Measurements from ENCODE around the gene GPR35. TPM values are rescaled to one million over a fixed set of nuclear protein-coding genes. Genes with fewer than 3 reads are reported as not detected.
"Not testable (repeated sequence)": the region's sequence is repeated elsewhere in the genome, so short reads cannot be mapped to it uniquely, and the experiment has no call there.

Gene GPR35
- total and polyA plus RNA-seq, 5 donors, result 0.53 to 1.4 (median 0.84) TPM

GRCh38 chr2:240604291-240604938 lies 20.9 kb upstream of the GPR35 start:
- intact Hi-C loops (cut with DNase I), result no loop called here
- H3K27ac ChIP-seq (ENCODE audit: low read length), result no peak overlapping the region
- H3K4me3 ChIP-seq (ENCODE audit: low read length), result no peak overlapping the region
- no peaks in the 10 kb centered on the region for H3K27me3 ChIP-seq (ENCODE audit: control insufficient read depth, insufficient read depth)
- DNase-seq (peak; percentile 87 to 92 (median 91)), ATAC-seq (peak; percentile 80 to 85)
- WGBS, result 24% methylated on average over 11 of the region's 11 CpGs
- H3K9me3 ChIP-seq (ENCODE audit: control insufficient read depth, low read length), result no peaks in the 10 kb centered on the region
- H3K4me1 ChIP-seq (ENCODE audit: control insufficient read depth, insufficient read depth, low read length), result no peaks in the 10 kb centered on the region

- H3K4me1 ChIP-seq (ENCODE audit: control insufficient read depth, insufficient read depth, low read length), result no peaks in the 10 kb centered on the region
- 85% methylated on average over 19 of the region's 19 CpGs for WGBS
Measured at GRCh38 chr2:240604939-240605716, 20.2 kb upstream of the GPR35 start.

DNA sequence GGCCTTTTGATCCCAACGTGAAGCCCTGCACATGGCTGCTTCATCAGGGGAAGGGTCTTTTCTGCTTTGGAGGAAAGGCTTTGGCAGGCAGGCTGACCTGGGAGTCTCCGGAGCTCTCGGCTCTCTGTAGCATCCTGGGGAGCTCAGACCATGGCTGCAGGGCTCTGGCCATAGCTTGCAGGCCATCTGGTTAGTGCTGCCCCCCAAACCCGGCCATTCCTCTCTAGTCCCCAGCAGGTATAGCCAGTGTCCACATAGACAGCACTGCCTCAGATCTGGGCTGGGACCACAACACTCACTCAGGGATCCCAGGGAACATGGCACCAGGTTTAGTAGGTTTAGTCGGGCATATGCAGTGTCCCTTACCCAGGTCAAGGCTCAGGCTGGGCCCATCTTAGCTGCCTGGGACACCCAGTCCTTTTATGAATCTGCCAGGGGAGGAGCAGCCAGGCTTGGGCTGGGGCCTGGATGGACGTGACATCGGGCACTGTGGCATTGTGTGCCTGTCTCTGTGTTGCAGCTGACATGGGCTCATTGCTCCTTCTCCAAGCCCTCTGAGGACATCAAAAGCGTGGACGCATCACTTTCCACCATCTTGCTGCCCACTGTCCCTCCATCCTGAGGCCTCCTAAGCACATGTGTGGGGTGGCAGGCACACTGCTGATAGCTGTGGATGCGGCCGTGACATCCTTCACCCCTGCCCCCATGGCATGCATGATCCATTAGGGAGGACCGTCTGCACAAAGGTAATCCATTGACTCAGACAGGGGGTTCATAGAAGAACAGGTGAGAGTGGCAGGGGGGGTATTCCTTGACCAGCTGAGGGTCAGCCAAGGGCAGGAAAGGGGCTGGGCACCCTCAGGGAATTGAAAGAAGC lies 19.2 kb upstream of the GPR35 start:
- H3K27me3 ChIP-seq (ENCODE audit: control insufficient read depth, insufficient read depth), result no peaks in the 10 kb centered on the region
- H3K4me3 ChIP-seq (ENCODE audit: low read length), result no peak overlapping the region
- peak in 1 of 3 donors; percentile 19 for DNase-seq
- no peaks in the 10 kb centered on the region for H3K4me1 ChIP-seq (ENCODE audit: control insufficient read depth, insufficient read depth, low read length)
- ATAC-seq, result no peak
- H3K27ac ChIP-seq (ENCODE audit: low read length), result no peak overlapping the region
- no peaks in the 10 kb centered on the region for H3K9me3 ChIP-seq (ENCODE audit: control insufficient read depth, low read length)
- intact Hi-C loops (cut with DNase I), result no loop called here
- WGBS, result 87% methylated on average over 12 of the region's 12 CpGs

More at GRCh38 chr2:240604939-240605716, 20.2 kb upstream of the GPR35 start:
- ATAC-seq (peak in 1 of 2 donors; percentile 3), DNase-seq (peak in 2 of 3 donors; percentile 10 to 56)
- H3K9me3 ChIP-seq (ENCODE audit: control insufficient read depth, low read length), result no peaks in the 10 kb centered on the region
- H3K27me3 ChIP-seq (ENCODE audit: control insufficient read depth, insufficient read depth), result no peaks in the 10 kb centered on the region
- H3K4me3 ChIP-seq (ENCODE audit: low read length), result no peak overlapping the region
- H3K27ac ChIP-seq (ENCODE audit: low read length), result no peak overlapping the region
- intact Hi-C loops (cut with DNase I), result no loop called here

- intact Hi-C loops (cut with DNase I), result no loop called here
- H3K27ac ChIP-seq (ENCODE audit: low read length), result no peak overlapping the region
Measured at GRCh38 chr2:240611601-240612210, 13.6 kb upstream of the GPR35 start.

DNA sequence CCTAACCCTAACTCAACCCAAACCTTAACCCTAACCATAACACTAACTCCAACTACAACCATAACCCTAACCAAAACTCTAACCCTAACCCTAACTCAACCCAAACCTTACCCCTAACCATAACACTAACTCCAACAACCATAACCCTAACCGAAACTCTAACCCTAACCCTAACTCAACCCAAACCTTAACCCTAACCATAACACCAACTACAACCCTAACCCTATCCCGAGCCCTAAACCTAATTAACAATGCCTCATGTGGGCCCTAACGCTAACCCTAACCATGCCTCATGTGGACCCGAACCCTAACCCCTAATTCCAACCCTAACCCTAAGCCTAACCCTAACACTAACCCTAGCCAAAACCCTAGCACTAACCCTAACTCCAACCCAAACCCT lies 11.5 kb upstream of the GPR35 start:
- H3K9me3 ChIP-seq (ENCODE audit: control insufficient read depth, low read length), result no peaks in the 10 kb centered on the region
- H3K27me3 ChIP-seq (ENCODE audit: control insufficient read depth, insufficient read depth), result no peaks in the 10 kb centered on the region
- no peak overlapping the region for H3K27ac ChIP-seq (ENCODE audit: low read length)
- H3K4me1 ChIP-seq (ENCODE audit: control insufficient read depth, insufficient read depth, low read length), result no peaks in the 10 kb centered on the region
- WGBS, result 96% methylated on average over 4 of the region's 4 CpGs
- intact Hi-C loops (cut with DNase I), result no loop called here
- no peak for DNase-seq
- no peak overlapping the region for H3K4me3 ChIP-seq (ENCODE audit: low read length)
- no peak for ATAC-seq

More at GRCh38 chr2:240611601-240612210, 13.6 kb upstream of the GPR35 start:
- no peaks in the 10 kb centered on the region for H3K9me3 ChIP-seq (ENCODE audit: control insufficient read depth, low read length)
- H3K4me3 ChIP-seq (ENCODE audit: low read length), result no peak overlapping the region
- H3K27me3 ChIP-seq (ENCODE audit: control insufficient read depth, insufficient read depth), result no peaks in the 10 kb centered on the region
- DNase-seq, result peak in 1 of 3 donors; percentile 39
- no peak for ATAC-seq
- no peaks in the 10 kb centered on the region for H3K4me1 ChIP-seq (ENCODE audit: control insufficient read depth, insufficient read depth, low read length)
- WGBS, result 88% methylated on average over 10 of the region's 10 CpGs

DNA sequence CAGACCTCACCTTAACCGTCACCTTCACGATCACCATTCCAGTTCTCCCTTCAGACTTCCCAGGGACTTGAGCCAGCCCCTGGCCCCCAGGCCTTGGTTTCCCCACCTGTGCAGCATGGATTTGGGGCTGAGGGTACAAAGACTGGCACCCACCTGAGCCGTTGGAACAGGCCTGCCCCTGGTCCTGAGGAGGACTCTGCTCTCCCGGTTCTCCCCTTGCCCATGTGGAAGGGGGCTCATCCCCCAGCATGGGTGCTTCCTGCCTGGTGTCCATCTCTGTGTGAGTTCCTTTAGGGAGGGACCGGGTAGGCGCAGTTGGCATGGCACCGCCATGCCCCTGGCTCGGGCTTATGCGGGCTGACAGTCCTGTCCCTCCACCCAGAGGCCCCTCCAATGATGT lies 10.9 kb upstream of the GPR35 start:
- intact Hi-C loops (cut with DNase I), result no loop called here
- DNase-seq, result peak in 1 of 3 donors; percentile 32
- no peak for ATAC-seq
- no peaks in the 10 kb centered on the region for H3K4me1 ChIP-seq (ENCODE audit: control insufficient read depth, insufficient read depth, low read length)
- no peaks in the 10 kb centered on the region for H3K9me3 ChIP-seq (ENCODE audit: control insufficient read depth, low read length)
- no peaks in the 10 kb centered on the region for H3K27me3 ChIP-seq (ENCODE audit: control insufficient read depth, insufficient read depth)
- H3K4me3 ChIP-seq (ENCODE audit: low read length), result no peak overlapping the region
- 95% methylated on average over 9 of the region's 9 CpGs for WGBS
- H3K27ac ChIP-seq (ENCODE audit: low read length), result no peak overlapping the region

DNA sequence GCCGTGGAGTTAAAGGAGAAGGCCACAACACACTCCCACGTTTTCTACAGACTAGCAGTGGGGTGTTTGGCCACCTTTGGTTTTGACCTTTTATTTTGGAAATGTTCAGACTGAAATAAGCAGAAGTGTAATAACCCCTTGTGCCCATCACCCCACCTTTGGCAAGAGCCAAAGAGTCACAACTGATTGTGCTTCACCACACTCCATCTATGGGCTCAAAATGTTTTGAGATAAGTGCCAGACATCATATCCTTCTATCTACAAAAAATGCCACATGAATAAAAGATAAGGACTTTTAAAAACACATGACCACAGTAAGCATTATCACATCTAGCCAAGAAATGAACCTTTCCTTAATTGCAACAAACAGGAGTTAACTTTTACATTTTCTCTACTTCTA lies 9.9 kb upstream of the GPR35 start:
- Histone ChIP-seq H3K9me3 (ENCODE audit: control insufficient read depth, low read length) (no peaks in the 10 kb centered on the region), H3K27me3 (ENCODE audit: control insufficient read depth, insufficient read depth) (no peaks in the 10 kb centered on the region), H3K27ac (ENCODE audit: low read length) (no peak overlapping the region), H3K4me3 (ENCODE audit: low read length) (no peak overlapping the region), H3K4me1 (ENCODE audit: control insufficient read depth, insufficient read depth, low read length) (no peaks in the 10 kb centered on the region)
- DNase-seq (no peak), ATAC-seq (no peak)
- WGBS, result 71% methylated on average over 2 of the region's 2 CpGs
- intact Hi-C loops (cut with DNase I), result no loop called here

GRCh38 chr2:240615820-240616547 lies 9.3 kb upstream of the GPR35 start:
- Histone ChIP-seq H3K9me3 (ENCODE audit: control insufficient read depth, low read length) (no peaks in the 10 kb centered on the region), H3K4me3 (ENCODE audit: low read length) (no peak overlapping the region), H3K4me1 (ENCODE audit: control insufficient read depth, insufficient read depth, low read length) (no peaks in the 10 kb centered on the region), H3K27ac (ENCODE audit: low read length) (no peak overlapping the region), H3K27me3 (ENCODE audit: control insufficient read depth, insufficient read depth) (no peaks in the 10 kb centered on the region)
- peak in 2 of 3 donors; percentile 24 to 33 for DNase-seq
- ATAC-seq, result no peak
- WGBS, result 74% methylated on average over 20 of the region's 20 CpGs
- intact Hi-C loops (cut with DNase I), result no loop called here

- ATAC-seq; H3K27me3 ChIP-seq (ENCODE audit: control insufficient read depth, insufficient read depth); H3K27ac ChIP-seq (ENCODE audit: low read length); H3K4me1 ChIP-seq (ENCODE audit: control insufficient read depth, insufficient read depth, low read length); H3K9me3 ChIP-seq (ENCODE audit: control insufficient read depth, low read length); DNase-seq; H3K4me3 ChIP-seq (ENCODE audit: low read length); intact Hi-C loops (cut with DNase I): not testable (repeated sequence)
- 83% methylated on average over 5 of the region's 5 CpGs for WGBS
Measured at GRCh38 chr2:240616860-240617666, 8.2 kb upstream of the GPR35 start.
